SJCRH30 (cell line): ENCODE measurements around the gene NELL1. TPM values are rescaled to one million over a fixed set of nuclear protein-coding genes. Genes with fewer than 3 reads are reported as not detected.

Experiments used
- DNase-seq, 2 experiments: peaks; one replicate each; pipeline ENCODE4 v3.0.0-alpha.2; 2015 to 2020
- H3K27ac ChIP-seq: fragments of 250-450 bp; sonication (Bioruptor Pico); 2 replicates; pipeline ENCODE4 v1.5.1; 2020; ENCODE audit warnings: mild to moderate bottlenecking, moderate library complexity
- H3K27me3 ChIP-seq: fragments of 250-450 bp; sonication (Bioruptor Pico); 2 replicates; pipeline ENCODE4 v1.5.1; 2020; ENCODE audit warnings: mild to moderate bottlenecking, moderate library complexity
- H3K36me3 ChIP-seq: fragments of 250-450 bp; sonication (Bioruptor Pico); 2 replicates; pipeline ENCODE4 v1.5.1; 2020; ENCODE audit warnings: mild to moderate bottlenecking, moderate library complexity
- H3K4me1 ChIP-seq: fragments of 250-450 bp; sonication (Bioruptor Pico); 2 replicates; pipeline ENCODE4 v1.5.1; 2020; ENCODE audit warnings: mild to moderate bottlenecking, moderate library complexity
- H3K4me3 ChIP-seq: fragments of 250-450 bp; sonication (Bioruptor Pico); 2 replicates; pipeline ENCODE4 v1.5.1; 2020; ENCODE audit warnings: mild to moderate bottlenecking, moderate library complexity
- H3K9me3 ChIP-seq: fragments of 250-450 bp; sonication (Bioruptor Pico); replicated peaks from 2 replicates; pipeline ENCODE4 v1.5.1; 2020; ENCODE audit warnings: mild to moderate bottlenecking, moderate library complexity
- total RNA-seq: library from RNA; depleted of rRNA; stranded (reverse); fragments of >200 nt; shearing (Covaris generic); gene quantifications from 2 replicates; pipeline ENCODE4 v1.2.3, GENCODE V29; 2014

Gene NELL1
- total RNA-seq, 1 experiment from 2014 or later, result 176 TPM

GRCh38 chr11:21554284-21554683 is 884.9 kb downstream of the NELL1 start:
- Histone ChIP-seq H3K9me3 (no peaks in the 10 kb centered on the region), H3K4me3 (no peak overlapping the region), H3K27ac (no peak overlapping the region), H3K27me3 (no peaks in the 10 kb centered on the region), H3K36me3 (no peaks in the 10 kb centered on the region), H3K4me1 (peaks cover 15% of the 10 kb centered on the region)
- DNase-seq, result no peak

GRCh38 chr11:21556926-21557325 is 887.5 kb downstream of the NELL1 start:
- H3K36me3 ChIP-seq, result no peaks in the 10 kb centered on the region
- H3K9me3 ChIP-seq, result no peaks in the 10 kb centered on the region
- DNase-seq, result no peak
- H3K4me3 ChIP-seq, result no peak overlapping the region
- H3K27ac ChIP-seq, result no peak overlapping the region
- H3K27me3 ChIP-seq, result no peaks in the 10 kb centered on the region
- peaks cover 22% of the 10 kb centered on the region for H3K4me1 ChIP-seq

- H3K4me3 ChIP-seq, result no peak overlapping the region
- 0 out of 2 replicates have a peak, but pooled peaks cover 4% of the 10 kb centered on the region for H3K36me3 ChIP-seq
- H3K27ac ChIP-seq, result no peak overlapping the region
- H3K4me1 ChIP-seq, result peaks cover 16% of the 10 kb centered on the region
- no peaks in the 10 kb centered on the region for H3K9me3 ChIP-seq
- H3K27me3 ChIP-seq, result no peaks in the 10 kb centered on the region
- DNase-seq, result no peak
Observed at GRCh38 chr11:21560466-21560975, 891.1 kb downstream of the NELL1 start.

- no peak for DNase-seq
- Histone ChIP-seq H3K27me3 (no peaks in the 10 kb centered on the region), H3K9me3 (no peaks in the 10 kb centered on the region; the same call in 1 of the 2 replicates), H3K4me1 (peaks cover 16% of the 10 kb centered on the region), H3K36me3 (0 out of 2 replicates have a peak, but pooled peaks cover 4% of the 10 kb centered on the region), H3K4me3 (no peak overlapping the region), H3K27ac (peak overlapping the region; percentile 8; the same call in 1 of the 2 replicates)
Observed at GRCh38 chr11:21561581-21561980, 892.2 kb downstream of the NELL1 start.

- Histone ChIP-seq H3K9me3 (no peaks in the 10 kb centered on the region; the same call in 1 of the 2 replicates), H3K4me1 (peaks cover 16% of the 10 kb centered on the region), H3K36me3 (0 out of 2 replicates have a peak, but pooled peaks cover 6% of the 10 kb centered on the region), H3K27me3 (no peaks in the 10 kb centered on the region), H3K4me3 (no peak overlapping the region), H3K27ac (no peak overlapping the region)
- no peak for DNase-seq
Observed at GRCh38 chr11:21564095-21564494, 894.7 kb downstream of the NELL1 start.

- H3K4me1 ChIP-seq, result peaks cover 16% of the 10 kb centered on the region
- H3K36me3 ChIP-seq, result 0 out of 2 replicates have a peak, but pooled peaks cover 6% of the 10 kb centered on the region
- H3K27ac ChIP-seq, result no peak overlapping the region
- no peak overlapping the region for H3K4me3 ChIP-seq
- H3K27me3 ChIP-seq, result no peaks in the 10 kb centered on the region
- DNase-seq, result no peak
- no peaks in the 10 kb centered on the region; the same call in 1 of the 2 replicates for H3K9me3 ChIP-seq
Observed at GRCh38 chr11:21564833-21565682, 895.7 kb downstream of the NELL1 start.

- H3K9me3 ChIP-seq, result no peaks in the 10 kb centered on the region; the same call in 1 of the 2 replicates
- no peak for DNase-seq
- no peaks in the 10 kb centered on the region for H3K27me3 ChIP-seq
- 0 out of 2 replicates have a peak, but pooled peaks cover 6% of the 10 kb centered on the region for H3K36me3 ChIP-seq
- no peak overlapping the region for H3K4me3 ChIP-seq
- no peak overlapping the region for H3K27ac ChIP-seq
- H3K4me1 ChIP-seq, result peaks cover 11% of the 10 kb centered on the region
Observed at GRCh38 chr11:21566521-21567117, 897.2 kb downstream of the NELL1 start.

- no peak overlapping the region for H3K27ac ChIP-seq
- no peaks in the 10 kb centered on the region; the same call in 1 of the 2 replicates for H3K9me3 ChIP-seq
- H3K4me3 ChIP-seq, result no peak overlapping the region
- no peaks in the 10 kb centered on the region for H3K27me3 ChIP-seq
- DNase-seq, result no peak
- H3K36me3 ChIP-seq, result 0 out of 2 replicates have a peak, but pooled peaks cover 3% of the 10 kb centered on the region
- H3K4me1 ChIP-seq, result peaks cover under 1% of the 10 kb centered on the region; the same call in 1 of the 2 replicates
Observed at GRCh38 chr11:21567645-21568290, 898.4 kb downstream of the NELL1 start.

- H3K27ac ChIP-seq, result no peak overlapping the region
- no peak overlapping the region for H3K4me3 ChIP-seq
- H3K36me3 ChIP-seq, result 0 out of 2 replicates have a peak, but pooled peaks cover 3% of the 10 kb centered on the region
- H3K9me3 ChIP-seq, result no peaks in the 10 kb centered on the region
- no peaks in the 10 kb centered on the region for H3K4me1 ChIP-seq
- no peak for DNase-seq
- H3K27me3 ChIP-seq, result no peaks in the 10 kb centered on the region
Observed at GRCh38 chr11:21572210-21572609, 902.8 kb downstream of the NELL1 start.

GRCh38 chr11:21582791-21583190 is 913.4 kb downstream of the NELL1 start:
- peak; percentile 88 to 97 for DNase-seq
- Histone ChIP-seq H3K27ac (peak overlapping the region; percentile 66), H3K4me1 (peaks cover 27% of the 10 kb centered on the region), H3K9me3 (no peaks in the 10 kb centered on the region), H3K36me3 (peaks cover 3% of the 10 kb centered on the region; the same call in 1 of the 2 replicates), H3K4me3 (no peak overlapping the region), H3K27me3 (no peaks in the 10 kb centered on the region)

- DNase-seq, result peak in 1 of 2 experiments; percentile 54
- Histone ChIP-seq H3K9me3 (no peaks in the 10 kb centered on the region), H3K27me3 (no peaks in the 10 kb centered on the region), H3K4me1 (peaks cover 22% of the 10 kb centered on the region), H3K4me3 (no peak overlapping the region), H3K36me3 (no peaks in the 10 kb centered on the region; the same call in 1 of the 2 replicates), H3K27ac (no peak overlapping the region)
Observed at GRCh38 chr11:21588754-21589153, 919.4 kb downstream of the NELL1 start.

- Histone ChIP-seq H3K9me3 (peaks cover 3% of the 10 kb centered on the region; the same call in 1 of the 2 replicates), H3K36me3 (peaks cover 3% of the 10 kb centered on the region; the same call in 1 of the 2 replicates), H3K27me3 (no peaks in the 10 kb centered on the region), H3K4me3 (no peak overlapping the region), H3K27ac (no peak overlapping the region), H3K4me1 (no peaks in the 10 kb centered on the region; the same call in 1 of the 2 replicates)
- DNase-seq, result no peak
Observed at GRCh38 chr11:21602699-21603098, 933.3 kb downstream of the NELL1 start.

GRCh38 chr11:21603886-21604285 is 934.5 kb downstream of the NELL1 start:
- H3K27ac ChIP-seq, result no peak overlapping the region
- H3K27me3 ChIP-seq, result no peaks in the 10 kb centered on the region
- no peaks in the 10 kb centered on the region; the same call in 1 of the 2 replicates for H3K4me1 ChIP-seq
- no peak overlapping the region for H3K4me3 ChIP-seq
- no peak for DNase-seq
- 0 out of 2 replicates have a peak, but pooled peaks cover 3% of the 10 kb centered on the region for H3K9me3 ChIP-seq
- H3K36me3 ChIP-seq, result peaks cover 3% of the 10 kb centered on the region; the same call in 1 of the 2 replicates

- H3K4me1 ChIP-seq, result no peaks in the 10 kb centered on the region; the same call in 1 of the 2 replicates
- H3K4me3 ChIP-seq, result no peak overlapping the region
- H3K27me3 ChIP-seq, result no peaks in the 10 kb centered on the region
- peaks cover 3% of the 10 kb centered on the region; the same call in 1 of the 2 replicates for H3K36me3 ChIP-seq
- no peak overlapping the region for H3K27ac ChIP-seq
- 0 out of 2 replicates have a peak, but pooled peaks cover 3% of the 10 kb centered on the region for H3K9me3 ChIP-seq
- no peak for DNase-seq
Observed at GRCh38 chr11:21604564-21604963, 935.2 kb downstream of the NELL1 start.
